ENCODE measurements around the gene PCBP2.

The PCBP2 gene

GRCh38 chr12:53504004-53504920, 52.4 kb downstream of the PCBP2 start:
- H3K27ac ChIP-seq = peak overlapping the region in 3 of 11 experiments; percentile 55 to 69 (median 59); a peak in 5 of 22 replicates
- peak overlapping the region in 8 of 11 experiments; percentile 16 to 95 (median 58); a peak in 8 of 22 replicates for H3K9ac ChIP-seq

GRCh38 chr12:53505086-53505485, 53.2 kb downstream of the PCBP2 start:
- H3K4me2 ChIP-seq = peak overlapping the region in 6 of 11 experiments; percentile 9 to 42 (median 28); a peak in 8 of 22 replicates
- H3K4me1 ChIP-seq = peaks cover 31 to 56% (median 46%) of the 10 kb centered on the region in 10 experiments
- peaks cover 37 to 64% (median 49%) of the 10 kb centered on the region in 11 experiments for H3K36me3 ChIP-seq
- no peaks in the 10 kb centered on the region for H3K9me3 ChIP-seq (replicated peaks in 1 of 11)
- TF ChIP-seq Cebpa-rat (IDR thresholded peaks at IDR 0.05) = no peak
- H4K20me1 ChIP-seq = peaks cover 0 to 27% (median 0%) of the 10 kb centered on the region in 11 experiments; a peak in 7 of 22 replicates
- no peak overlapping the region for H3K4me3 ChIP-seq
- peak overlapping the region in 9 of 11 experiments; percentile 27 to 69 (median 55); a peak in 17 of 22 replicates for H3K27ac ChIP-seq
- H3K9ac ChIP-seq = peak overlapping the region in 10 of 11 experiments; percentile 22 to 91 (median 60); a peak in 16 of 22 replicates
- no peaks in the 10 kb centered on the region for H3K27me3 ChIP-seq

More at GRCh38 chr12:53504004-53504920, 52.4 kb downstream of the PCBP2 start:
- peaks cover 36 to 56% (median 48%) of the 10 kb centered on the region in 11 experiments for H3K36me3 ChIP-seq
- peaks cover 0 to 27% (median 0%) of the 10 kb centered on the region in 11 experiments; a peak in 7 of 22 replicates for H4K20me1 ChIP-seq
- no peak for TF ChIP-seq Cebpa-rat (IDR thresholded peaks at IDR 0.05)
- H3K4me3 ChIP-seq = no peak overlapping the region
- H3K27me3 ChIP-seq = no peaks in the 10 kb centered on the region
- no peaks in the 10 kb centered on the region for H3K9me3 ChIP-seq (replicated peaks in 1 of 11)
- H3K4me1 ChIP-seq = peaks cover 37 to 61% (median 49%) of the 10 kb centered on the region in 10 experiments
- H3K4me2 ChIP-seq = no peak overlapping the region; a peak in 1 of 22 replicates

- Histone ChIP-seq H3K9ac (peak overlapping the region in 10 of 11 experiments; percentile 22 to 91 (median 60); a peak in 17 of 22 replicates), H3K9me3 (replicated peaks in 1 of 11) (no peaks in the 10 kb centered on the region), H3K27me3 (no peaks in the 10 kb centered on the region), H3K4me3 (no peak overlapping the region), H3K4me1 (peaks cover 28 to 52% (median 42%) of the 10 kb centered on the region in 10 experiments), H3K4me2 (peak overlapping the region in 6 of 11 experiments; percentile 9 to 42 (median 28); a peak in 8 of 22 replicates), H3K27ac (peak overlapping the region in 9 of 11 experiments; percentile 27 to 69 (median 55); a peak in 17 of 22 replicates), H3K36me3 (peaks cover 44 to 72% (median 55%) of the 10 kb centered on the region in 11 experiments), H4K20me1 (peaks cover 0 to 27% (median 0%) of the 10 kb centered on the region in 11 experiments; a peak in 7 of 22 replicates)
- TF ChIP-seq Cebpa-rat (IDR thresholded peaks at IDR 0.05) = no peak
These were observed 53.9 kb downstream of the PCBP2 start for GRCh38 chr12:53505555-53506449.

GRCh38 chr12:53506450-53506785, 54.5 kb downstream of the PCBP2 start:
- H3K36me3 ChIP-seq = peaks cover 50 to 78% (median 61%) of the 10 kb centered on the region in 11 experiments
- no peak for TF ChIP-seq Cebpa-rat (IDR thresholded peaks at IDR 0.05)
- no peak overlapping the region for H3K4me3 ChIP-seq
- peaks cover 0 to 27% (median 0%) of the 10 kb centered on the region in 11 experiments; a peak in 7 of 22 replicates for H4K20me1 ChIP-seq
- peaks cover 27 to 52% (median 42%) of the 10 kb centered on the region in 10 experiments for H3K4me1 ChIP-seq
- peak overlapping the region in 2 of 11 experiments; percentile 66 to 69; a peak in 1 of 22 replicates for H3K27ac ChIP-seq
- H3K4me2 ChIP-seq = no peak overlapping the region
- H3K9ac ChIP-seq = peak overlapping the region in 6 of 11 experiments; percentile 3 to 64 (median 56); a peak in 6 of 22 replicates
- no peaks in the 10 kb centered on the region for H3K9me3 ChIP-seq (replicated peaks in 1 of 11)
- no peaks in the 10 kb centered on the region for H3K27me3 ChIP-seq

- H4K20me1 ChIP-seq = peaks cover 0 to 27% (median 0%) of the 10 kb centered on the region in 11 experiments; a peak in 7 of 22 replicates
- H3K36me3 ChIP-seq = peaks cover 57 to 84% (median 67%) of the 10 kb centered on the region in 11 experiments
- peak within 1 kb of the TSS in 1 of 11 experiments; percentile 69; a peak in 1 of 22 replicates for H3K27ac ChIP-seq
- peaks cover 21 to 46% (median 36%) of the 10 kb centered on the region in 10 experiments for H3K4me1 ChIP-seq
- no peak within 1 kb of the TSS for H3K4me3 ChIP-seq
- TF ChIP-seq Cebpa-rat (IDR thresholded peaks at IDR 0.05) = no peak
- no peaks in the 10 kb centered on the region for H3K27me3 ChIP-seq
- H3K9ac ChIP-seq = peak within 1 kb of the TSS in 6 of 11 experiments; percentile 3 to 64 (median 56); a peak in 8 of 22 replicates
- no peaks in the 10 kb centered on the region for H3K9me3 ChIP-seq (replicated peaks in 1 of 11)
- peak within 1 kb of the TSS in 6 of 11 experiments; percentile 34 to 52 (median 46); a peak in 6 of 22 replicates for H3K4me2 ChIP-seq
These were observed 55.1 kb downstream of the PCBP2 start, which contains the start of gene NPFF for GRCh38 chr12:53506881-53507602. Gene NPFF, minus strand, starts transcription at chr12:53507484. Its CDS starts 10 bp downstream, at chr12:53507474.

GRCh38 chr12:53507603-53507885, 55.6 kb downstream of the PCBP2 start:
- Histone ChIP-seq H3K9me3 (replicated peaks in 1 of 11) (no peaks in the 10 kb centered on the region), H4K20me1 (peaks cover 0 to 27% (median 0%) of the 10 kb centered on the region in 11 experiments; a peak in 7 of 22 replicates), H3K4me2 (no peak overlapping the region), H3K27me3 (no peaks in the 10 kb centered on the region), H3K4me3 (no peak overlapping the region), H3K27ac (no peak overlapping the region), H3K9ac (peak overlapping the region in 3 of 11 experiments; percentile 3 to 59 (median 50); a peak in 4 of 22 replicates), H3K4me1 (peaks cover 17 to 41% (median 31%) of the 10 kb centered on the region in 10 experiments), H3K36me3 (peaks cover 62 to 89% (median 72%) of the 10 kb centered on the region in 11 experiments)
- no peak for TF ChIP-seq Cebpa-rat (IDR thresholded peaks at IDR 0.05)

- no peak for TF ChIP-seq Cebpa-rat (IDR thresholded peaks at IDR 0.05)
- H3K27me3 ChIP-seq = no peaks in the 10 kb centered on the region
- no peak overlapping the region for H3K4me3 ChIP-seq
- peak overlapping the region in 8 of 11 experiments; percentile 28 to 61 (median 36); a peak in 14 of 22 replicates for H3K9ac ChIP-seq
- peaks cover 73 to 90% (median 76%) of the 10 kb centered on the region in 11 experiments for H3K36me3 ChIP-seq
- H3K9me3 ChIP-seq (replicated peaks in 1 of 11) = no peaks in the 10 kb centered on the region
- H3K4me1 ChIP-seq = peaks cover 10 to 30% (median 22%) of the 10 kb centered on the region in 10 experiments
- peak overlapping the region; percentile 34 to 62 (median 45); a peak in 18 of 22 replicates for H3K4me2 ChIP-seq
- peaks cover 0 to 22% (median 0%) of the 10 kb centered on the region in 11 experiments; a peak in 7 of 22 replicates for H4K20me1 ChIP-seq
- H3K27ac ChIP-seq = peak overlapping the region in 9 of 11 experiments; percentile 17 to 58 (median 46); a peak in 13 of 22 replicates
These were observed 56.8 kb downstream of the PCBP2 start for GRCh38 chr12:53508534-53509170.
